SK-N-SH (cell line): ENCODE data around the gene CFAP58.

Experiments
- CHD2 ChIP-seq: fragments of 150-350 bp; IDR thresholded peaks from 2 replicates; pipeline ENCODE4 v1.6.1; 2018; ENCODE audit warnings: low read length; ENCODE audit not compliant: partially characterized antibody
- EZH2phosphoT487 ChIP-seq: fragments of 200-600 bp; sonication (generic); IDR thresholded peaks from 2 replicates; pipeline ENCODE4 v1.6.1; 2017; ENCODE audit warnings: low read depth, mixed run types, mild to moderate bottlenecking, antibody characterized with exemption, moderate library complexity, borderline replicate concordance
- JUND ChIP-seq: IDR thresholded peaks from 2 replicates; pipeline ENCODE4 v1.4.0; 2012
- POLR2AphosphoS5 ChIP-seq: IDR thresholded peaks from 2 replicates; pipeline ENCODE4 v1.6.1; 2012; ENCODE audit warnings: low read depth, low read length
- RAD21 ChIP-seq: IDR thresholded peaks from 2 replicates; pipeline ENCODE4 v1.6.1; 2012; ENCODE audit warnings: mild to moderate bottlenecking, low read length
- REST ChIP-seq: IDR thresholded peaks from 2 replicates; pipeline ENCODE4 v1.6.1; 2012; ENCODE audit warnings: mild to moderate bottlenecking, low read depth, low read length, moderate library complexity
- RFX5 ChIP-seq: IDR thresholded peaks from 2 replicates; pipeline ENCODE4 v1.6.1; 2012; ENCODE audit warnings: mild to moderate bottlenecking, improper control_type of control experiment, low read length
- SIN3A ChIP-seq: IDR thresholded peaks from 2 replicates; pipeline ENCODE4 v1.6.1; 2012; ENCODE audit warnings: low read depth, mild to moderate bottlenecking, low read length, moderate library complexity, borderline replicate concordance
- SMC3 ChIP-seq: IDR thresholded peaks from 2 replicates; pipeline ENCODE4 v1.6.1; 2012; ENCODE audit warnings: low read depth, low read length, improper control_type of control experiment
- TCF12 ChIP-seq: IDR thresholded peaks from 2 replicates; pipeline ENCODE4 v1.4.0; 2012
- TEAD4 ChIP-seq: IDR thresholded peaks from 2 replicates; pipeline ENCODE4 v1.4.0; 2012; ENCODE audit warnings: mild to moderate bottlenecking, borderline replicate concordance; ENCODE audit not compliant: insufficient read depth
- TF ChIP-seq, protein P1 (sequence below): fragments of 200-600 bp; sonication (generic); IDR thresholded peaks from 2 replicates; pipeline ENCODE4 v1.6.1; 2017; ENCODE audit warnings: antibody characterized with exemption, mild to moderate bottlenecking, moderate library complexity
- TF ChIP-seq, protein P2 (sequence below): IDR thresholded peaks from 2 replicates; pipeline ENCODE4 v1.4.0; 2012; ENCODE audit warnings: low read depth

GRCh38 chr10:104406715-104407650 is 53.4 kb downstream of the CFAP58 start:
- TF ChIP-seq EZH2phosphoT487: no peak
- no peak for TF ChIP-seq REST
- peak; percentile 93 for TF ChIP-seq RAD21
- TF ChIP-seq RFX5: no peak
- TF ChIP-seq, protein P1, sequence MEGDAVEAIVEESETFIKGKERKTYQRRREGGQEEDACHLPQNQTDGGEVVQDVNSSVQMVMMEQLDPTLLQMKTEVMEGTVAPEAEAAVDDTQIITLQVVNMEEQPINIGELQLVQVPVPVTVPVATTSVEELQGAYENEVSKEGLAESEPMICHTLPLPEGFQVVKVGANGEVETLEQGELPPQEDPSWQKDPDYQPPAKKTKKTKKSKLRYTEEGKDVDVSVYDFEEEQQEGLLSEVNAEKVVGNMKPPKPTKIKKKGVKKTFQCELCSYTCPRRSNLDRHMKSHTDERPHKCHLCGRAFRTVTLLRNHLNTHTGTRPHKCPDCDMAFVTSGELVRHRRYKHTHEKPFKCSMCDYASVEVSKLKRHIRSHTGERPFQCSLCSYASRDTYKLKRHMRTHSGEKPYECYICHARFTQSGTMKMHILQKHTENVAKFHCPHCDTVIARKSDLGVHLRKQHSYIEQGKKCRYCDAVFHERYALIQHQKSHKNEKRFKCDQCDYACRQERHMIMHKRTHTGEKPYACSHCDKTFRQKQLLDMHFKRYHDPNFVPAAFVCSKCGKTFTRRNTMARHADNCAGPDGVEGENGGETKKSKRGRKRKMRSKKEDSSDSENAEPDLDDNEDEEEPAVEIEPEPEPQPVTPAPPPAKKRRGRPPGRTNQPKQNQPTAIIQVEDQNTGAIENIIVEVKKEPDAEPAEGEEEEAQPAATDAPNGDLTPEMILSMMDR: peak; percentile 84
- no peak for TF ChIP-seq POLR2AphosphoS5
- peak; percentile 76 for TF ChIP-seq SMC3
- no peak for TF ChIP-seq TEAD4
- no peak for TF ChIP-seq CHD2
- TF ChIP-seq JUND: no peak
- no peak for TF ChIP-seq TCF12
- TF ChIP-seq, protein P2, sequence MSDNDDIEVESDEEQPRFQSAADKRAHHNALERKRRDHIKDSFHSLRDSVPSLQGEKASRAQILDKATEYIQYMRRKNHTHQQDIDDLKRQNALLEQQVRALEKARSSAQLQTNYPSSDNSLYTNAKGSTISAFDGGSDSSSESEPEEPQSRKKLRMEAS: no peak
- no peak for TF ChIP-seq SIN3A
